Measurements from ENCODE around the gene GLP2R.

GLP2R gene

GRCh38 chr17:9790316-9790715, 35.4 kb upstream of the GLP2R start:
- Histone ChIP-seq H4K20me1 (ENCODE audit: low read depth, low read length) (no peaks in the 10 kb centered on the region), H3K9me2 (replicated peaks; ENCODE audit: insufficient read depth, low read length) (no peaks in the 10 kb centered on the region), H3K4me3 (ENCODE audit: insufficient read depth, low read length, poor library complexity, severe bottlenecking) (no peak overlapping the region), H3K9me3 (ENCODE audit: insufficient read depth, low read length) (no peaks in the 10 kb centered on the region), H2AFZ (ENCODE audit: low read depth, low read length, severe bottlenecking) (no peak overlapping the region), H3K27ac (ENCODE audit: low read depth, low read length) (no peak overlapping the region), H3K36me3 (ENCODE audit: low read length) (no peaks in the 10 kb centered on the region), H3K79me2 (ENCODE audit: insufficient read depth, low read length) (no peaks in the 10 kb centered on the region), H3K9ac (ENCODE audit: low read length) (no peak overlapping the region), H3F3A (ENCODE audit: insufficient read depth) (no peaks in the 10 kb centered on the region), H3K4me2 (ENCODE audit: low read depth, low read length, poor library complexity, severe bottlenecking) (no peak overlapping the region), H3K27me3 (ENCODE audit: low read length) (no peaks in the 10 kb centered on the region)
- TF ChIP-seq EZH2phosphoT487 (conservative IDR thresholded peaks at IDR 0.05; ENCODE audit: low read length) (no peak), CTCF (IDR thresholded peaks at IDR 0.05; ENCODE audit: insufficient read depth, low read length, poor library complexity, severe bottlenecking) (no peak)

- no peak for TF ChIP-seq CTCF (IDR thresholded peaks at IDR 0.05; ENCODE audit: insufficient read depth, low read length, poor library complexity, severe bottlenecking)
- no peak for TF ChIP-seq EZH2phosphoT487 (conservative IDR thresholded peaks at IDR 0.05; ENCODE audit: low read length)
- Histone ChIP-seq H3K27me3 (ENCODE audit: low read length) (no peaks in the 10 kb centered on the region), H3F3A (ENCODE audit: insufficient read depth) (no peaks in the 10 kb centered on the region), H3K9me3 (ENCODE audit: insufficient read depth, low read length) (no peaks in the 10 kb centered on the region), H3K27ac (ENCODE audit: low read depth, low read length) (no peak within 1 kb of the TSS), H3K9ac (ENCODE audit: low read length) (no peak within 1 kb of the TSS), H3K4me2 (ENCODE audit: low read depth, low read length, poor library complexity, severe bottlenecking) (no peak within 1 kb of the TSS), H3K36me3 (ENCODE audit: low read length) (no peaks in the 10 kb centered on the region), H2AFZ (ENCODE audit: low read depth, low read length, severe bottlenecking) (no peak within 1 kb of the TSS), H3K9me2 (replicated peaks; ENCODE audit: insufficient read depth, low read length) (no peaks in the 10 kb centered on the region), H4K20me1 (ENCODE audit: low read depth, low read length) (no peaks in the 10 kb centered on the region), H3K4me3 (ENCODE audit: insufficient read depth, low read length, poor library complexity, severe bottlenecking) (no peak within 1 kb of the TSS), H3K79me2 (ENCODE audit: insufficient read depth, low read length) (no peaks in the 10 kb centered on the region)
Measured at GRCh38 chr17:9790889-9791876, 34.5 kb upstream of the GLP2R start, which contains the start of gene DHRS7C. Gene DHRS7C (minus strand): TSS chr17:9791592. CDS start chr17:9791284, 308 bp downstream.

- Histone ChIP-seq H3K36me3 (ENCODE audit: low read length) (no peaks in the 10 kb centered on the region), H3K27me3 (ENCODE audit: low read length) (no peaks in the 10 kb centered on the region), H3K79me2 (ENCODE audit: insufficient read depth, low read length) (no peaks in the 10 kb centered on the region), H3K27ac (ENCODE audit: low read depth, low read length) (no peak overlapping the region), H2AFZ (ENCODE audit: low read depth, low read length, severe bottlenecking) (no peak overlapping the region), H3K9ac (ENCODE audit: low read length) (no peak overlapping the region), H3F3A (ENCODE audit: insufficient read depth) (no peaks in the 10 kb centered on the region), H3K9me2 (replicated peaks; ENCODE audit: insufficient read depth, low read length) (no peaks in the 10 kb centered on the region), H3K4me2 (ENCODE audit: low read depth, low read length, poor library complexity, severe bottlenecking) (no peak overlapping the region), H3K4me3 (ENCODE audit: insufficient read depth, low read length, poor library complexity, severe bottlenecking) (no peak overlapping the region), H4K20me1 (ENCODE audit: low read depth, low read length) (no peaks in the 10 kb centered on the region), H3K9me3 (ENCODE audit: insufficient read depth, low read length) (no peaks in the 10 kb centered on the region)
- no peak for TF ChIP-seq EZH2phosphoT487 (conservative IDR thresholded peaks at IDR 0.05; ENCODE audit: low read length)
- TF ChIP-seq CTCF (IDR thresholded peaks at IDR 0.05; ENCODE audit: insufficient read depth, low read length, poor library complexity, severe bottlenecking): no peak
Measured at GRCh38 chr17:9792181-9792840, 33.4 kb upstream of the GLP2R start.
